ENCODE data around the gene U2SURP. TPM values are rescaled to one million over a fixed set of nuclear protein-coding genes. Genes with fewer than 3 reads are reported as not detected.

U2SURP gene
- total and polyA plus RNA-seq, 2 donors (not counting 1 experiment from before 2014, with no cell fraction given), result 15.1 to 138 TPM

GRCh38 chr3:143002727-143003126 is 1.4 kb downstream of the U2SURP start:
- H3K27me3 Mint-ChIP-seq, result no peaks in the 10 kb centered on the region
- Histone ChIP-seq H3K9me3 (ENCODE audit: control extremely low read depth in 1 of 3, control insufficient read depth in 2 of 3, insufficient read depth in 1 of 3, low read length in 2 of 3) (no peaks in the 10 kb centered on the region), H4K20me1 (ENCODE audit: control insufficient read depth, insufficient read depth, low read length, poor library complexity, severe bottlenecking) (peaks cover 31% of the 10 kb centered on the region), H3K79me2 (ENCODE audit: control insufficient read depth, insufficient read depth, low read length) (peaks cover 66% of the 10 kb centered on the region), H3K27me3 (replicated peaks in 1 of 4; ENCODE audit: control extremely low read depth in 1 of 4, control insufficient read depth in 3 of 4, insufficient read depth in 4 of 4, low read length in 3 of 4) (no peaks in the 10 kb centered on the region), H3K4me3 (ENCODE audit: control extremely low read depth in 1 of 5, extremely low read depth in 1 of 5, insufficient read depth in 1 of 5, low read depth in 2 of 5, low read length in 4 of 5) (peak overlapping the region in 4 of 5 experiments; percentile 73 to 100 (median 96)), H3K27ac (ENCODE audit: low read length in 2 of 2) (peak overlapping the region; percentile 86 to 98), H3K4me1 (ENCODE audit: control insufficient read depth in 2 of 2, insufficient read depth in 2 of 2, low read length in 2 of 2) (peaks cover 21 to 27% of the 10 kb centered on the region in 2 donors), H3K9ac (ENCODE audit: low read length) (peak overlapping the region; percentile 100), H3K4me2 (replicated peaks; ENCODE audit: low read depth, low read length, poor library complexity, severe bottlenecking) (peak overlapping the region; percentile 87), H2AFZ (ENCODE audit: insufficient read depth, low read depth, low read length, poor library complexity, severe bottlenecking) (peak overlapping the region; percentile 96), H3K36me3 (replicated peaks in 1 of 2; ENCODE audit: control extremely low read depth in 1 of 2, control insufficient read depth in 1 of 2, extremely low read depth in 1 of 2, insufficient read depth in 2 of 2, low read length in 1 of 2) (no peaks in the 10 kb centered on the region)
- H3K4me1 Mint-ChIP-seq, result peaks cover 44% of the 10 kb centered on the region
- H3K27ac Mint-ChIP-seq, result no peak overlapping the region
- DNase-seq (no peak), ATAC-seq (ENCODE audit: low read depth) (no peak)
- POLR2A ChIA-PET, result interaction anchor here (1.3 to 2.7 kb wide), 3 partner anchors 424 to 969 kb away, joined by 3 to 17 read pairs (median 9); partner anchors contain the start of genes ATR and DIPK2A
- intact Hi-C loops (cut with micrococcal nuclease), result loop anchor here (5.0 kb wide), 4 partner anchors 405 to 1690 kb away; partner anchors contain the start of genes PLS1, RNF7 and TFDP2
- CTCF ChIA-PET, result interaction anchor here (1.1 to 2.6 kb wide), 3 partner anchors 11 to 425 kb away, joined by 3 to 13 read pairs (median 10); partner anchors contain the start of gene ATR
- TF ChIP-seq CTCF (IDR thresholded peaks at IDR 0.05) (no peak), EZH2 (IDR thresholded peaks at IDR 0.05; ENCODE audit: borderline replicate concordance, insufficient read depth, low read depth, low read length, poor library complexity, severe bottlenecking) (no peak)
- WGBS (ENCODE audit: insufficient coverage), result 0% methylated on average over 2 of the region's 9 CpGs
- H3K4me3 Mint-ChIP-seq, result peak overlapping the region; percentile 96
- no peaks in the 10 kb centered on the region for H3K9me3 Mint-ChIP-seq (ENCODE audit: insufficient read depth)

GRCh38 chr3:143004823-143005222 is 3.5 kb downstream of the U2SURP start:
- WGBS (ENCODE audit: insufficient coverage), result no CpG with 5 or more reads among the region's 2 CpGs
- Mint-ChIP-seq H3K9me3 (ENCODE audit: insufficient read depth) (no peaks in the 10 kb centered on the region), H3K4me3 (no peak overlapping the region), H3K27ac (no peak overlapping the region), H3K4me1 (peaks cover 58% of the 10 kb centered on the region), H3K27me3 (no peaks in the 10 kb centered on the region)
- CTCF ChIA-PET, result interaction anchor here (0.6 kb wide), 1 partner anchor 117 kb away, joined by 3 read pairs; no protein-coding TSS in a partner anchor
- no peak overlapping the region for H3K9ac ChIP-seq (ENCODE audit: low read length)
- DNase-seq (no peak), ATAC-seq (ENCODE audit: low read depth) (no peak)
- peaks cover 87% of the 10 kb centered on the region for H3K79me2 ChIP-seq (ENCODE audit: control insufficient read depth, insufficient read depth, low read length)
- H3K36me3 ChIP-seq (replicated peaks in 1 of 2; ENCODE audit: control extremely low read depth in 1 of 2, control insufficient read depth in 1 of 2, extremely low read depth in 1 of 2, insufficient read depth in 2 of 2, low read length in 1 of 2), result no peaks in the 10 kb centered on the region
- peaks cover 25 to 29% of the 10 kb centered on the region in 2 donors for H3K4me1 ChIP-seq (ENCODE audit: control insufficient read depth in 2 of 2, insufficient read depth in 2 of 2, low read length in 2 of 2)
- no peak overlapping the region for H3K27ac ChIP-seq (ENCODE audit: low read length in 2 of 2)
- no peaks in the 10 kb centered on the region for H3K9me3 ChIP-seq (ENCODE audit: control extremely low read depth in 1 of 3, control insufficient read depth in 2 of 3, insufficient read depth in 1 of 3, low read length in 2 of 3)
- peaks cover 51% of the 10 kb centered on the region for H4K20me1 ChIP-seq (ENCODE audit: control insufficient read depth, insufficient read depth, low read length, poor library complexity, severe bottlenecking)
- intact Hi-C loops (cut with micrococcal nuclease), result loop anchor here (5.0 kb wide), 4 partner anchors 408 to 1693 kb away; partner anchors contain the start of genes PLS1, RNF7 and TFDP2
- TF ChIP-seq CTCF (IDR thresholded peaks at IDR 0.05) (no peak), EZH2 (IDR thresholded peaks at IDR 0.05; ENCODE audit: borderline replicate concordance, insufficient read depth, low read depth, low read length, poor library complexity, severe bottlenecking) (no peak)
- H3K4me3 ChIP-seq (ENCODE audit: control extremely low read depth in 1 of 5, extremely low read depth in 1 of 5, insufficient read depth in 1 of 5, low read depth in 2 of 5, low read length in 4 of 5), result no peak overlapping the region
- no peak overlapping the region for H3K4me2 ChIP-seq (replicated peaks; ENCODE audit: low read depth, low read length, poor library complexity, severe bottlenecking)
- no peaks in the 10 kb centered on the region for H3K27me3 ChIP-seq (replicated peaks in 1 of 4; ENCODE audit: control extremely low read depth in 1 of 4, control insufficient read depth in 3 of 4, insufficient read depth in 4 of 4, low read length in 3 of 4)
- H2AFZ ChIP-seq (ENCODE audit: insufficient read depth, low read depth, low read length, poor library complexity, severe bottlenecking), result no peak overlapping the region
- POLR2A ChIA-PET, result no interaction called here
